GM23338 (cell line): ENCODE measurements around the gene ERCC5. TPM values are rescaled to one million over a fixed set of nuclear protein-coding genes. Genes with fewer than 3 reads are reported as not detected.

ENCODE experiments used
- ATAC-seq: fragments of 200-7000 bp; cut with Tn5 transposase; 3 replicates; pipeline ENCODE4 v1.9.1; 2020
- DNase-seq: peaks from one replicate; pipeline ENCODE4 v3.0.0-alpha.2; 2015; ENCODE audit warnings: low spot score
- H2AFZ ChIP-seq: fragments of 200-600 bp; sonication (generic); 2 replicates; pipeline ENCODE4 v1.8.0; 2016; ENCODE audit warnings: antibody characterized with exemption, mild to moderate bottlenecking, moderate library complexity
- H3F3A ChIP-seq: fragments of 200-600 bp; sonication (generic); replicated peaks from 2 replicates; pipeline ENCODE4 v1.8.0; 2017; ENCODE audit warnings: antibody characterized with exemption, mixed run types, low read depth
- H3K27ac ChIP-seq: fragments of 200-600 bp; sonication (generic); 2 replicates; pipeline ENCODE4 v1.6.1; 2016; ENCODE audit warnings: low read depth
- H3K27me3 ChIP-seq: fragments of 200-600 bp; sonication (generic); 2 replicates; pipeline ENCODE4 v1.8.0; 2016; ENCODE audit warnings: mild to moderate bottlenecking, mixed run types, moderate library complexity; ENCODE audit not compliant: insufficient read depth
- H3K36me3 ChIP-seq: fragments of 200-600 bp; sonication (generic); 2 replicates; pipeline ENCODE4 v1.8.0; 2016; ENCODE audit warnings: mild to moderate bottlenecking; ENCODE audit not compliant: insufficient read depth
- H3K4me1 ChIP-seq: fragments of 200-600 bp; sonication (generic); 2 replicates; pipeline ENCODE4 v1.8.0; 2016; ENCODE audit warnings: mild to moderate bottlenecking, moderate library complexity; ENCODE audit not compliant: insufficient read depth
- H3K4me2 ChIP-seq: fragments of 200-600 bp; sonication (generic); 2 replicates; pipeline ENCODE4 v1.7.1; 2017; ENCODE audit warnings: mixed run types
- H3K4me3 ChIP-seq: fragments of 200-600 bp; sonication (generic); 2 replicates; pipeline ENCODE4 v1.6.1; 2016; ENCODE audit warnings: mixed run types
- H3K79me2 ChIP-seq: fragments of 200-600 bp; sonication (generic); replicated peaks from 2 replicates; pipeline ENCODE4 v1.8.0; 2017; ENCODE audit warnings: mild to moderate bottlenecking; ENCODE audit not compliant: insufficient read depth
- H3K9me2 ChIP-seq: fragments of 200-600 bp; sonication (generic); 2 replicates; pipeline ENCODE4 v1.8.0; 2017; ENCODE audit not compliant: insufficient read depth
- H4K20me1 ChIP-seq: fragments of 200-600 bp; sonication (generic); replicated peaks from 2 replicates; pipeline ENCODE4 v1.8.0; 2017; ENCODE audit warnings: mild to moderate bottlenecking; ENCODE audit not compliant: insufficient read depth
- H3K27ac Mint-ChIP-seq: 2 replicates; pipeline ENCODE4 v1.8.0; 2020; ENCODE audit warnings: inconsistent platforms, mild to moderate bottlenecking, moderate library complexity, mixed read lengths
- H3K27me3 Mint-ChIP-seq: 3 replicates; pipeline ENCODE4 v1.8.0; 2022; ENCODE audit warnings: low read depth, mild to moderate bottlenecking, moderate library complexity, mixed read lengths, inconsistent platforms; ENCODE audit not compliant: insufficient read depth, poor library complexity
- H3K36me3 Mint-ChIP-seq: 3 replicates; pipeline ENCODE4 v1.8.0; 2021; ENCODE audit warnings: low read depth, mild to moderate bottlenecking, inconsistent platforms, moderate library complexity, mixed read lengths
- H3K4me1 Mint-ChIP-seq: 3 replicates; pipeline ENCODE4 v1.8.0; 2020; ENCODE audit warnings: mild to moderate bottlenecking, inconsistent platforms, mixed read lengths
- H3K4me3 Mint-ChIP-seq: 3 replicates; pipeline ENCODE4 v1.8.0; 2021; ENCODE audit warnings: moderate library complexity, mild to moderate bottlenecking, inconsistent platforms, mixed read lengths
- H3K9me3 Mint-ChIP-seq: 3 replicates; pipeline ENCODE4 v1.8.0; 2020; ENCODE audit warnings: moderate library complexity, mild to moderate bottlenecking, inconsistent platforms, mixed read lengths
- CREB1 ChIP-seq: fragments of 250-450 bp; sonication (Bioruptor Pico); IDR thresholded peaks from 2 replicates; pipeline ENCODE4 v1.5.0; 2020; ENCODE audit warnings: low read depth, mild to moderate bottlenecking, moderate library complexity
- ETS1 ChIP-seq: IDR thresholded peaks from 2 replicates; pipeline ENCODE4 v1.6.1; 2016; ENCODE audit warnings: antibody characterized with exemption
- EZH2phosphoT487 ChIP-seq: fragments of 200-600 bp; sonication (generic); IDR thresholded peaks from one replicate; pipeline ENCODE4 v1.8.1; 2018; ENCODE audit warnings: antibody characterized with exemption; ENCODE audit not compliant: unreplicated experiment
- REST ChIP-seq: IDR thresholded peaks from one replicate; pipeline ENCODE4 v1.6.1; 2018; ENCODE audit warnings: antibody characterized with exemption; ENCODE audit not compliant: unreplicated experiment
- STAT1 ChIP-seq: IDR thresholded peaks from one replicate; pipeline ENCODE4 v1.6.1; 2016; ENCODE audit warnings: antibody characterized with exemption; ENCODE audit not compliant: unreplicated experiment
- ZNF114 ChIP-seq: fragments of 250-450 bp; sonication (Bioruptor Pico); IDR thresholded peaks from 2 replicates; pipeline ENCODE4 v1.5.0; 2020; ENCODE audit warnings: mild to moderate bottlenecking, moderate library complexity
- polyA plus RNA-seq: library from polyadenylated mRNA; unstranded; fragments of >200 nt; fragmentation: Nextera tagmentation; extraction: Ambion mirVana; gene quantifications from 2 replicates; pipeline ENCODE4 v1.2.1, GENCODE V29; 2016
- total RNA-seq: library from RNA; depleted of rRNA; stranded (reverse); fragments of >200 nt; shearing (Covaris generic); gene quantifications from 2 replicates; pipeline ENCODE4 v1.2.3, GENCODE V29; 2014; rRNA removed

ERCC5 gene
- total and polyA plus RNA-seq, 2 experiments from 2014 or later, result 25.4 to 26.2 TPM

GRCh38 chr13:102917019-102917418 lies 71.2 kb downstream of the ERCC5 start (continued):
- no peak for TF ChIP-seq REST
- no peak for TF ChIP-seq ETS1
- TF ChIP-seq EZH2phosphoT487, result no peak
- TF ChIP-seq STAT1, result no peak
- no peak for TF ChIP-seq ZNF114 (CRISPR knock-in tag)

- no peak for ATAC-seq
- H3K27me3 Mint-ChIP-seq, result no peaks in the 10 kb centered on the region
- no peaks in the 10 kb centered on the region for H3F3A ChIP-seq
Observed at GRCh38 chr13:102922184-102922583, 76.4 kb downstream of the ERCC5 start.

More at GRCh38 chr13:102922184-102922583, 76.4 kb downstream of the ERCC5 start:
- Histone ChIP-seq H2AFZ (no peak overlapping the region), H3K79me2 (no peaks in the 10 kb centered on the region), H3K27me3 (no peaks in the 10 kb centered on the region), H4K20me1 (no peaks in the 10 kb centered on the region), H3K9me2 (peaks cover 5% of the 10 kb centered on the region; the same call in 1 of the 2 replicates), H3K4me3 (no peak overlapping the region), H3K4me1 (no peaks in the 10 kb centered on the region), H3K4me2 (no peak overlapping the region), H3K36me3 (no peaks in the 10 kb centered on the region), H3K27ac (no peak overlapping the region)
- TF ChIP-seq CREB1, result no peak
- Mint-ChIP-seq H3K27ac (no peak overlapping the region), H3K9me3 (no peaks in the 10 kb centered on the region; the same call in 1 of the 3 replicates), H3K4me3 (no peak overlapping the region), H3K4me1 (no peaks in the 10 kb centered on the region), H3K36me3 (no peaks in the 10 kb centered on the region)
- DNase-seq, result no peak

Other genes with a start within 250 kb of the ERCC5 start
- gene TPP2, start 249.0 kb upstream of the ERCC5 start, total RNA-seq, result 91.9 and 111 TPM in 2 replicates
- gene TPP2, start 249.0 kb upstream of the ERCC5 start, polyA plus RNA-seq, result 47.2 and 56.6 TPM in 2 replicates
- not detected in 2 replicates for gene METTL21C, start 151.0 kb upstream of the ERCC5 start, total RNA-seq
- gene METTL21C, start 151.0 kb upstream of the ERCC5 start, polyA plus RNA-seq, result not detected in 2 replicates
- 6.3 and 10.5 TPM in 2 replicates for gene TEX30, start 72.2 kb upstream of the ERCC5 start, total RNA-seq
- gene TEX30, start 72.2 kb upstream of the ERCC5 start, polyA plus RNA-seq, result 28.2 and 30.3 TPM in 2 replicates
- gene POGLUT2, start 47.1 kb upstream of the ERCC5 start, total RNA-seq, result 17.5 and 24.7 TPM in 2 replicates
- 14.6 and 16.3 TPM in 2 replicates for gene POGLUT2, start 47.1 kb upstream of the ERCC5 start, polyA plus RNA-seq
- gene BIVM, start 46.9 kb upstream of the ERCC5 start, total RNA-seq, result 4.2 and 4.3 TPM in 2 replicates
- gene BIVM, start 46.9 kb upstream of the ERCC5 start, polyA plus RNA-seq, result 2.3 and 3.2 TPM in 2 replicates
- gene SLC10A2, start 220.4 kb downstream of the ERCC5 start, total RNA-seq, result not detected in 2 replicates
- gene SLC10A2, start 220.4 kb downstream of the ERCC5 start, polyA plus RNA-seq, result not detected in 2 replicates